GM12874 (cell line): ENCODE data around the gene HNRNPA1.
A peak's percentile ranks its signal among the peaks of the same experiment; 100 is the strongest.

Experiments
- CTCF ChIP-seq: IDR thresholded peaks from 2 replicates; pipeline ENCODE4 v1.5.1; 2011; ENCODE audit warnings: low read depth, mild to moderate bottlenecking, control low read depth, low read length, moderate library complexity; ENCODE audit not compliant: insufficient read depth

The HNRNPA1 gene

GRCh38 chr12:54287261-54288157 lies 7.0 kb downstream of the HNRNPA1 start:
- TF ChIP-seq CTCF: no peak

DNA sequence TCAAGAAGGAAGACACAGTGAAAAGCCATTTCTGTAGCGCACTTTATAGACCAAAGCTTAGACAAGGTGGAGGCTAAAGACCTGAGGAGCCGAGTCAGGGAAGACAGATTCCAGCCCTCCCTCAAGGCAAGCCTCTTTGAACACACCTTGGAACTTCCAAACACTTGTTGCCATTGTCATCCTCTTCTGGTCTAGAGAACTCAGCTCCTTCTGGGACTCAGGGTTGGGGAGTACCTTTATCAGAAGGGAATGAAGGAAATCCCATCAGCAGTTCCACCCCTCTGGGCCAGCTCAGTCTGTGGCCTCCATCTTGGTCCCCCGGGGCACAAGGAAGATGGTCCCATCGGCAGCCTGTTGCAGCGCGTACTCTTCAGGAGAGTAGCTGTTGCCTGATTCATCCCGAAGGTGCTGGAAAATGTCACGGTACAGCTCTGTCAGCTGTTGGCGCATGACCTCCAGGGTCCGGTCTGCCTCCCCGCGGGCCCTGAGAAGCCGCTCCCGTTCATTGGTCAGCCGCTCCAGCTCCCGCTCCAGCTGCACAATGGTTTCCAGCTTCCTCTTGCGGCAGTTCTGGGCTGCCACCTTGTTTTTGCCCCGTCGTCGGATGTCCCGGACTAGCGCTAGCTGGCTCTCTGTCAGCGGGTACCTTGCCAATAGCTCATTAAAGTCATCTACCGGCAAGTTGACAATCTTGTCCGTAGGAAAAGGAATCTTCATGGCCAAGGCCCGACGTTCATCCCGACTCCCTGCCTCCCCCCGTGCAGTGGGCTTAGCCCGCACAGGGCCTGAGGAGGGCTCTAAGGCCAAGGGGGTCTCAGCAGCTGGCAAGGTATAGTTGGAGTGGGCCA lies 11.8 kb downstream of the HNRNPA1 start:
- no peak for TF ChIP-seq CTCF

DNA sequence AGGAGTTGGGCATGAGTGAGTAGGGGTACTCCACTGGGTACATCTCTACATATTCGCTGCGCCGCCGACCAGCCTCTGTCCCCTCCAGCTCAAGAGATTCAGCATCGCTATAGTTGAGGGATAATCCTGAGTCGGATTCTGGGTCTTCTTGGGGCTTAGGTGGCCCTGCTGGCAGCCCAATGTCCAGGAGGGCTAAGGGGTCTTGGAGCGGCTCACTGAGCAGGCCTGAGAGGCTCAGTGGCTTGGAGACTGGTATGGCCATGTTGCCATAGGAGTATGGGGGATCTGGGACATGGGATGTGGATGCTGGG lies 12.4 kb downstream of the HNRNPA1 start:
- TF ChIP-seq CTCF: no peak

DNA sequence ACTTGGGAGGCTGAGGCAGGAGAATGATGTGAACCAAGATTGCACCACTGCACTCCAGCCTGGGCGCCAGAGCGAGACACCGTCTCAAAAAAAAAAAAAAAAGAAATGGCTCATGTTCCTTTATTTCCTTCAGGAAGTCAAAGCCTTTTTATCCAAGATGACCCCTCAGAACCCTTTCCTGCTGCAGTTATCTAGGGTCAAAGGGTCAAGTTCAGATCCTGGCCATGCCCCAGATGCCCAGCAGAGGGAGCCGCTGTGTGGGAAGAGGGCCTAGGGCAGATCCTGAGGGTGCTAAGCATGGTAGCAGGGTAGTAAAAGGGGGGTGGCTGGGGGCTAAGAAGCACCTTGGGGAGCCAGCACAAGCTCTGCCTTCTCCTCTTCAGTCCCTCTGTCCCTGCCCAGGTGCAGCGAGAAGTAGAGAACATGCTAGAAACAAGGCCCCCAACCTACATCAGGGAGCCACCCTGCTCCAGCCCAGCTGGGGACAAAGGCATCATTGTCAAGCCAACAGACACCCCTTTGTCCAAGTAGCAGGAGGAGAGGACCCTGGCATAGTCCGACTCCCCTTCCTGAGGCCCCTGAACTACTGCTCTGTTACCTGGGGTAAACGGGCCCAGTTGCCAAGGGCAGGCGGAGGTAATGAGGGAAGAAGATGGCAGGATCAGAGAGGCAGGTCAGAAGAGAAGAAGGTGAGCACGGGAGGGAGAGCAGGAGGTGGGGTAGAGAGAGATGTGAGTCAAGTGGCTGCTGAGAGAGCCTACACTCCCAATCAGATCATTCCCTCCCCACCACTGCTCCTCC lies 13.8 kb downstream of the HNRNPA1 start:
- peak; percentile 81 for TF ChIP-seq CTCF

- TF ChIP-seq CTCF: no peak
Observed at GRCh38 chr12:54294953-54295566, 14.5 kb downstream of the HNRNPA1 start.

GRCh38 chr12:54296393-54297099 lies 16.0 kb downstream of the HNRNPA1 start:
- TF ChIP-seq CTCF: no peak
